A375 (cell line): Measurements from ENCODE around the gene ADNP. TPM values are rescaled to one million over a fixed set of nuclear protein-coding genes. Genes with fewer than 3 reads are reported as not detected.

Experiments used
- small RNA-seq: library from RNA; depleted of rRNA; stranded (forward); fragments of <200 nt; gene quantifications from one replicate; pipeline ENCODE3, GENCODE V24; 2014
- total RNA-seq: library from RNA; depleted of rRNA; stranded (reverse); fragments of >200 nt; shearing (Covaris generic); gene quantifications from 2 replicates; pipeline ENCODE4 v1.2.3, GENCODE V29; 2014; rRNA removed

ADNP gene
- total RNA-seq: 35.9 and 54.1 TPM in 2 replicates

DNA sequence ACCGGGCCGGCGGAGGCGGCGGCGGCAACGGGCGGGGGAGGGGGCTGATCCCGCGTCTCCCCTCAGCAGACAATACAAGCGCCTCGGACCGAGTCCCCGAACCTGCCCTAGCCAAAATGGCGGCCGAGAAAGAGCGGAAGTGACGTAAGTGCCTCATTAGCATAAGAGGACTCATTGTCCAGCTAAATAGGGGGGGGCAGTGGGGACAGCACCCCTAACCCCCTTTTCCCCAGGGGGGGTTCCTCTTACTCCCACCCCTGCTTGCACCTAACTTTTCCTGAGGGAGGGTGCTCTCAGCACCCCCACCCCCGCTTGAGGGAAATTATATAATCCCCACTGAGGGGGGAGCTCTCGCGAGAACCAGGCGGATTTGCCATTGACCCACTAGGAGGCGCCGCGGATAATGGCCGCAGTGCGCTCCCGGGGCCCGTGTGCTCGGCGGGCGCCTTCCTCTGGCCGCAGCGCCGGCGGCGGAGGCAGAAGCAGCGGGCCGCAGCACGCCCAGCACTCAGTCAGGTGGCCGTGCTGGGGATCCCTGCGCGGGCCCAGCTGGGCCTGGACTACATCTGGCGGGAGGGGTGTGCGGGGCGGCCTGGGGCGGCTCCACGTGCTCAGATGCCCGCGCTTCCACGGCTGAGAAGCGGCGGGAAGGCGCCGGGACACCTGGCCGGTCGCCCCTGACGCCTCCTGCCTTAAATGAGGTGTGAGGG, at the start of gene ADNP:
TSS of gene ADNP (minus strand) at position 132 of the 710 bp plus-strand sequence. CDS start 27,441 bp downstream, outside the sequence.

DNA sequence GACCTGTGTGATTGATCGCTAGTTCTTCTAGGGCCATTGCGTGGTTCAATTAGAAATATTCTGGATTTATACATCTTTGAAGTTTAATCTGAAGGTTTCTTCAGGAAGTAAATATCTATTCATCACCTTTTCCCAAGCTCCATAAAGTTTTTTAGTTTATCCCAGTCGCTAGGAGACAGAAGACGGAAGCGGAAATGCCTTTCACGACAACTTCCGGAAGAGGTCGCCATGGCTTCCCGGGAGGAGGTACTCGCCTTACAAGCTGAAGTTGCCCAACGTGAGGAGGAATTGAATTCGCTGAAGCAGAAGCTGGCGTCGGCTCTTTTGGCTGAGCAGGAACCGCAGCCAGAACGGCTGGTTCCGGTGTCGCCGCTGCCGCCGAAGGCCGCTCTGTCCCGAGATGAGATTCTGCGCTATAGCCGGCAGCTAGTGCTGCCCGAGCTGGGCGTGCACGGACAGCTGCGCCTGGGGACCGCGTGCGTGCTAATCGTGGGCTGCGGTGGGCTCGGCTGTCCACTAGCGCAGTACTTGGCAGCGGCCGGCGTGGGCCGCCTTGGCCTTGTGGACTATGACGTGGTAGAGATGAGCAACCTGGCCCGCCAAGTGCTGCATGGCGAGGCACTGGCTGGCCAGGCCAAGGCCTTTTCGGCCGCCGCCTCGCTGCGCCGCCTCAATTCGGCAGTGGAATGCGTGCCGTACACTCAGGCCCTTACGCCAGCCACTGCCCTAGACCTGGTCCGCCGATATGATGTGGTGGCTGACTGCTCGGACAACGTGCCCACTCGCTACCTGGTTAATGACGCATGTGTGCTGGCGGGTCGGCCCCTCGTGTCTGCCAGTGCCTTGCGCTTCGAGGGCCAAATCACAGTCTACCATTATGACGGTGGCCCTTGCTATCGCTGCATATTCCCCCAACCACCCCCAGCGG, 27.6 kb upstream of the ADNP start, which contains the start of gene MOCS3:
TSS of gene MOCS3 (plus strand) at position 204 of the 928 bp plus-strand sequence. CDS start at position 229, 25 bp downstream.

DNA sequence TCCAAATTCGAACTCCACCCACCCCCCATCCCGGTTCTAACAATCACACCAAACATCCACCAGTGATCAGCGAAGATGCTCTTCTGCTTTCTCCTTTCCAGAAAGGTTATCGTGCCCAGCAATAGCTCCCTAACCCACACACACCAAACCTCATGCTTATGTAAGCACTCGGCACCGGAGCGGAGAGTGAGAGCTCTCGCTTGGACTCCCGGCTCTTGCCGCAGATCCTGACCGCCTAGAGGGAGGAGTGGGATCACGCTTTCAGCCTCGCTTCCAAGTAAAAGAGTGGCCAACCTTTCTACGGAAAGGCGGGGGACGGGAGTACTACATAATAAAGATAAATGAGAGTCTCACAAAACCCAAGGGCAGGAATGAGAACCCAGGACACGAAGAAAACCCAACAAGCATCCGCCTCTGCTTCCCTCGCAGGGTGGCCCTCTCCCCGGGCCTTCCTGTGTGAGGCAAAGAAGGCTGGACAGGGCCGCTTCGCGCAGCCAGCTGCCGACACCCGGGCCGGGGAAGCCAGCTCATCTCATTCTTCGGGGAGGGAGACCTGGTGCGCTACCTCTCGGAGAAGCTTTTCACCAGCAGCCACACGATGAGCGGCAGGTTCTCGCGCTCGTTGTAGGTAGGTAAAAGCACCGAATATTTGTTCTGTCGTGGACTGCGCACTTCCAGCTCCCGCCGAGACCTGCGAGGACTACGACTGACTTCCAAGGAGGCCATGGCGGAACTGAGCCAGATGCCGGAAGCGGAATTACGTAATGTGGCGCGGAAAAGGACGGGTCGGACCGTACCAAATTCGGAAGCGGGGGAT, 26.8 kb upstream of the ADNP start, which contains the start of gene DPM1:
TSS of gene DPM1 (minus strand) at position 735 of the 817 bp plus-strand sequence. CDS start at position 726, 9 bp downstream.

Small RNA genes within 50 kb of the gene (small RNA-seq; reads per million reads assigned to genes)
- gene TMSB4XP6: not detected

Other genes with a start within 250 kb of the ADNP start
- gene RIPOR3, start 239.9 kb downstream of the ADNP start, total RNA-seq: 0.05 TPM in 1 of 2 replicates, not detected in the other
- 2.4 and 2.9 TPM in 2 replicates for gene PARD6B, start 199.9 kb downstream of the ADNP start, total RNA-seq
- gene BCAS4, start 136.4 kb downstream of the ADNP start, total RNA-seq: 9.0 and 20.6 TPM in 2 replicates
- 133 and 149 TPM in 2 replicates for gene DPM1, start 27.1 kb upstream of the ADNP start, total RNA-seq
- gene MOCS3, start 27.4 kb upstream of the ADNP start, total RNA-seq: 11.9 and 12.8 TPM in 2 replicates
- 183 and 213 TPM in 2 replicates for gene KCNG1, start 91.7 kb upstream of the ADNP start, total RNA-seq